NCI-H2196 (cell line): Measurements from ENCODE around the gene IGFBP4.
A peak's percentile ranks its signal among the peaks of the same experiment; 100 is the strongest.

ENCODE experiments used
- DNase-seq: peaks from one replicate; lab custom pipeline; 2025; ENCODE audit not compliant: unreplicated experiment; lab: John Stamatoyannopoulos, UW

The IGFBP4 gene

GRCh38 chr17:40486522-40487370 lies 43.5 kb downstream of the IGFBP4 start:
- DNase-seq, result no peak

- DNase-seq, result no peak
These were observed 44.2 kb downstream of the IGFBP4 start for GRCh38 chr17:40487371-40488020.

- DNase-seq, result peak; percentile 46
These were observed 47.1 kb downstream of the IGFBP4 start for GRCh38 chr17:40490289-40490853.

- DNase-seq, result no peak
These were observed 47.7 kb downstream of the IGFBP4 start for GRCh38 chr17:40490982-40491381.

- DNase-seq, result no peak
These were observed 48.2 kb downstream of the IGFBP4 start for GRCh38 chr17:40491486-40491885.

- DNase-seq, result no peak
These were observed 50.4 kb downstream of the IGFBP4 start for GRCh38 chr17:40493697-40494096.

- DNase-seq, result no peak
These were observed 51.9 kb downstream of the IGFBP4 start for GRCh38 chr17:40495140-40495539.

GRCh38 chr17:40496170-40496569 lies 52.9 kb downstream of the IGFBP4 start:
- DNase-seq, result no peak

- no peak for DNase-seq
These were observed 53.6 kb downstream of the IGFBP4 start for GRCh38 chr17:40496634-40497420.

GRCh38 chr17:40497695-40498094 lies 54.4 kb downstream of the IGFBP4 start:
- no peak for DNase-seq

GRCh38 chr17:40498281-40499084 lies 55.2 kb downstream of the IGFBP4 start:
- DNase-seq, result peak; percentile 4

GRCh38 chr17:40499551-40500189 lies 56.4 kb downstream of the IGFBP4 start:
- peak; percentile 63 for DNase-seq

GRCh38 chr17:40500190-40500589 lies 56.9 kb downstream of the IGFBP4 start:
- DNase-seq, result no peak

- DNase-seq, result no peak
These were observed 57.5 kb downstream of the IGFBP4 start for GRCh38 chr17:40500709-40501108.

- no peak for DNase-seq
These were observed 58.3 kb downstream of the IGFBP4 start, which contains the start of gene TNS4 for GRCh38 chr17:40501499-40501911. TSS of gene TNS4 (minus strand) at chr17:40501623. CDS start at chr17:40496425, 5,198 bp downstream.

GRCh38 chr17:40502716-40503115 lies 59.5 kb downstream of the IGFBP4 start:
- no peak for DNase-seq

GRCh38 chr17:40503154-40503553 lies 59.9 kb downstream of the IGFBP4 start:
- DNase-seq, result no peak

- no peak for DNase-seq
These were observed 63.5 kb downstream of the IGFBP4 start for GRCh38 chr17:40506786-40507185.
